Calu3 (cell line): ENCODE data around the gene DDX5. TPM values are rescaled to one million over a fixed set of nuclear protein-coding genes. Genes with fewer than 3 reads are reported as not detected.

ENCODE experiments used
- BruUV-seq: library from RNA; stranded (reverse); fragments of 400-500 nt; replicated peaks from 2 replicates; lab custom pipeline; 2021; lab: Mats Ljungman, UMichigan
- CTCF ChIA-PET: fragments of 300-600 bp; sonication (Branson Sonifier 250); formaldehyde crosslinking; loops from one replicate; lab custom pipeline; 2022; ENCODE audit warnings: antibody characterized with exemption; lab: Charles Lee
- DNase-seq: peaks from one replicate; pipeline ENCODE4 v3.0.0; 2022
- H3K27ac Mint-ChIP-seq: one replicate; pipeline ENCODE4 v1.8.0; 2022; ENCODE audit warnings: mixed read lengths; ENCODE audit not compliant: unreplicated experiment
- H3K27me3 Mint-ChIP-seq: one replicate; pipeline ENCODE4 v1.8.0; 2022; ENCODE audit warnings: mixed read lengths; ENCODE audit not compliant: unreplicated experiment
- H3K36me3 Mint-ChIP-seq: one replicate; pipeline ENCODE4 v1.8.0; 2022; ENCODE audit warnings: mild to moderate bottlenecking, moderate library complexity, mixed read lengths; ENCODE audit not compliant: insufficient read depth, unreplicated experiment
- H3K4me1 Mint-ChIP-seq: one replicate; pipeline ENCODE4 v1.8.0; 2022; ENCODE audit warnings: mild to moderate bottlenecking, low read depth, mixed read lengths; ENCODE audit not compliant: unreplicated experiment
- H3K4me3 Mint-ChIP-seq: one replicate; pipeline ENCODE4 v1.8.0; 2022; ENCODE audit warnings: mild to moderate bottlenecking, low read depth, moderate library complexity, mixed read lengths; ENCODE audit not compliant: unreplicated experiment
- H3K9me3 Mint-ChIP-seq: one replicate; pipeline ENCODE4 v1.8.0; 2022; ENCODE audit warnings: low read depth, mixed read lengths; ENCODE audit not compliant: unreplicated experiment
- CTCF ChIP-seq: fragments of 200-600 bp; IDR thresholded peaks from one replicate; pipeline ENCODE4 v1.8.0; 2022; ENCODE audit warnings: antibody characterized with exemption; ENCODE audit not compliant: unreplicated experiment
- intact Hi-C: fragments of 100-400 bp; cut with micrococcal nuclease; formaldehyde crosslinking; loops from one replicate; pipeline ENCODE4 v1.10.0; 2022; ENCODE audit not compliant: unreplicated experiment
- total RNA-seq: library from RNA; stranded (reverse); gene quantifications from 2 replicates; pipeline ENCODE4 v1.2.3, GENCODE V29; 2022

Gene DDX5
- total RNA-seq, 1 experiment from 2014 or later = 384 TPM

- no peak for DNase-seq
- Mint-ChIP-seq H3K36me3 (peaks cover 57% of the 10 kb centered on the region), H3K9me3 (no peaks in the 10 kb centered on the region), H3K27me3 (no peaks in the 10 kb centered on the region), H3K4me1 (no peaks in the 10 kb centered on the region), H3K27ac (no peak overlapping the region), H3K4me3 (no peak overlapping the region)
- BruUV-seq = no TSS peak
- TF ChIP-seq CTCF = no peak
- CTCF ChIA-PET = no interaction called here
- intact Hi-C loops = no loop called here
Measured at GRCh38 chr17:64529221-64529620, 23.1 kb upstream of the DDX5 start.

- no peak for TF ChIP-seq CTCF
- H3K36me3 Mint-ChIP-seq = peaks cover 61% of the 10 kb centered on the region
- CTCF ChIA-PET = no interaction called here
- H3K27ac Mint-ChIP-seq = no peak overlapping the region
- intact Hi-C loops = no loop called here
- no peaks in the 10 kb centered on the region for H3K4me1 Mint-ChIP-seq
- no peaks in the 10 kb centered on the region for H3K27me3 Mint-ChIP-seq
- no peaks in the 10 kb centered on the region for H3K9me3 Mint-ChIP-seq
- H3K4me3 Mint-ChIP-seq = no peak overlapping the region
- no peak for DNase-seq
- no TSS peak for BruUV-seq
Measured at GRCh38 chr17:64527914-64528313, 21.8 kb upstream of the DDX5 start.

GRCh38 chr17:64520359-64520758, 14.3 kb upstream of the DDX5 start:
- Mint-ChIP-seq H3K4me3 (no peak overlapping the region), H3K4me1 (no peaks in the 10 kb centered on the region), H3K27me3 (no peaks in the 10 kb centered on the region), H3K36me3 (peaks cover 26% of the 10 kb centered on the region), H3K9me3 (no peaks in the 10 kb centered on the region), H3K27ac (no peak overlapping the region)
- intact Hi-C loops = no loop called here
- TF ChIP-seq CTCF = no peak
- no TSS peak for BruUV-seq
- CTCF ChIA-PET = interaction anchor here (0.6 kb wide), 1 partner anchor 98 kb away, joined by 3 read pairs; no protein-coding TSS in a partner anchor
- no peak for DNase-seq

- H3K27ac Mint-ChIP-seq = no peak overlapping the region
- no peak for DNase-seq
- peaks cover 32% of the 10 kb centered on the region for H3K36me3 Mint-ChIP-seq
- no peaks in the 10 kb centered on the region for H3K4me1 Mint-ChIP-seq
- intact Hi-C loops = no loop called here
- TF ChIP-seq CTCF = no peak
- no peak overlapping the region for H3K4me3 Mint-ChIP-seq
- no peaks in the 10 kb centered on the region for H3K27me3 Mint-ChIP-seq
- H3K9me3 Mint-ChIP-seq = no peaks in the 10 kb centered on the region
- CTCF ChIA-PET = no interaction called here
- BruUV-seq = no TSS peak
Measured at GRCh38 chr17:64519601-64520000, 13.5 kb upstream of the DDX5 start.
